ENCODE results near the gene CYP4F3. TPM values are rescaled to one million over a fixed set of nuclear protein-coding genes. Genes with fewer than 3 reads are reported as not detected.

CYP4F3 gene
- not detected in 2 replicates for total RNA-seq

DNA sequence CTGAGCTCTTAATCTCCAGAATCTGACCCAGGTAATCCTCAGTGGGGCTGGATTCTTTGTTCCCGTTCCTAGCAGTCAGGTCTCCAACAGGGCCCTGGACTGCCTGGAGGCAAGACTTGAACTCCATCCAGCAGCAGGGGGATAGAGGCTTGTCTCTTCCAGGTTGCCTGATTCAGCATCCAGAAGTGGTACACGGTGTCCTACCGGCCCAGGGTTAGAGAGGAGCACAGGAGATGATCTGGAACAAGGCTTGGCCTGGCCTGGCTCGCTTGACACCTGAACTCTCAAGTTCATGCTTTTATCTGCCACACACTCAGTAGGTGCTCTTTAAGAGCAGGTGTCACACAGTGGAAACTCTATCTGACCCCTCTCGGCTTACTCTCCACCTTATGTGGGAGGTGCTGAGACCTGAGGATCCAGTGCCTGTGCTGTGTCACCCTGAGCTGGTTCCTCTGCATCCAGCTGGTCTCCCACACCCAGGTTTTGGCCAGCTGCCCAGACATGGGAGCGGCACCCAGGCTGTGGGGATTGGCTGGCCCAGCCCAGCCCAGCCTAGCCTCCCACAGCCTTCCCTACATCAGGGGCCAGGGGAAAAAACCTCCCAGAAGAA is at the start of gene CYP4F3:
Gene CYP4F3, plus strand, starts transcription at position 604 of the 610 bp plus-strand sequence. CDS start 519 bp downstream, outside the sequence.

DNA sequence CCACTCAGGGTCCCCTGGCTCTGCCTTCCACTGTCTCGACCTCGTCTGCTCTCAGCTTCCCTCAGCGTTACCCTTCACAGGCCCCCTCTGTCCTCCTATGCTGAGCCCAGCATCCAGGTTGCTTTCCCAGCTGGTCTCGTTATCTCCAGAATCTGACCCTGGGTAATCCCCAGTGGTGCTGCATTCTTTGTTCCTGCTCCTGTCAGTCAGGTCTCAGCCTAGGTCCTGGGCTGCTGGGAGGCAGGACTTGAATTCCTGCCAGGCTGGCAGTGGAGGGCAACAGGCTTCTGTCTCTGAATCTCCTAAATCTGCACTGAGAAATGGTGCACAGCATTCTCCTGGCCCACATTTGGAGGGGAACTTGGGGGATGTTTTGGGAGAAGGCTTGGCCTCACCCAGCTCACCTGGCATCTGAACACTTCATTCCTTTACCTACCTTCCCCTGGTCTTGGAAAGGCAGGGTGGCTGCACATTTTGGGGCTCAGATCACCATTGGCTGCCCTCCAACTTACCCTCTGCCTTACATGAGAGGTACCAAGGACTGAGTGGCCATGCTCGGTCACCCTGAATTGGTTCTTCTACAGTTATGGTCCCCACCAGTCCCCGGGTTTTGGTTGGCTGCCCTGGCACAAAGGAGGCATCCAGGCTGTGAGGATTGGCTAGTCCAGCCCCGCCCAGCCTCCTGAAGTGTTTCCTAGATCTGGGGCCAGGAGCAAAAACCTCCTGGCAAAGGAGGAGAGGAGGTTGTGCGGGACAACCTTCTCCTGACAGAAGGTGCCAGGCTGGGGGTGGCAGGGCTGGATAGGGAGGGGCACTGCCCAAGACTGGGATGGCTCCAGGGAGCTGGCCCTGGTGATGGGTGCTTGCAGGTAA is 26.0 kb upstream of the CYP4F3 start, which contains the start of gene CYP4F8:
Gene CYP4F8, plus strand, starts transcription at position 712 of the 873 bp plus-strand sequence. CDS start 399 bp downstream, outside the sequence.

GRCh38 chr19:15672580-15673175 is 32.0 kb downstream of the CYP4F3 start, which contains the start of gene CYP4F12:
Gene CYP4F12, plus strand, starts transcription at chr19:15673087. Its CDS starts 443 bp downstream, at chr19:15673530.

Other genes with a start within 250 kb of the CYP4F3 start
- 48.9 and 67.4 TPM in 2 replicates for gene AKAP8L, start 221.9 kb upstream of the CYP4F3 start, total RNA-seq
- 6.4 and 9.0 TPM in 2 replicates for gene WIZ, start 190.9 kb upstream of the CYP4F3 start, total RNA-seq
- gene RASAL3, start 176.4 kb upstream of the CYP4F3 start, total RNA-seq, result 2.8 and 4.7 TPM in 2 replicates
- under 0.01 TPM in 1 of 2 replicates, not detected in the other for gene PGLYRP2, start 161.4 kb upstream of the CYP4F3 start, total RNA-seq
- gene CYP4F22, start 132.4 kb upstream of the CYP4F3 start, total RNA-seq, result not detected in 2 replicates
- gene CYP4F8, start 25.7 kb upstream of the CYP4F3 start, total RNA-seq, result not detected in 2 replicates
- gene CYP4F12, start 32.2 kb downstream of the CYP4F3 start, total RNA-seq, result not detected in 2 replicates
- not detected in 2 replicates for gene OR10H2, start 87.1 kb downstream of the CYP4F3 start, total RNA-seq
- not detected in 2 replicates for gene OR10H3, start 97.1 kb downstream of the CYP4F3 start, total RNA-seq
- not detected in 2 replicates for gene OR10H5, start 146.8 kb downstream of the CYP4F3 start, total RNA-seq
- gene OR10H1, start 174.8 kb downstream of the CYP4F3 start, total RNA-seq, result not detected in 2 replicates

Data from endothelial cell of coronary artery (primary cell).